Tibial nerve (tissue), 4 donors: ENCODE data around the gene PLEKHA6.

ENCODE experiments used
- CTCF ChIP-seq, 5 experiments: fragments of 200-600 bp in 3 of 5; fragments of 450-650 bp in 2 of 5; sonication (generic) in 3 of 5; IDR thresholded peaks; one replicate each; pipeline ENCODE4 v1.5.1; 2016 to 2019; ENCODE audit warnings: antibody characterized with exemption in 5 of 5, mild to moderate bottlenecking in 3 of 5, moderate library complexity in 2 of 5
- EP300 ChIP-seq, 2 donors: sonication (generic); formaldehyde crosslinking; IDR thresholded peaks; one replicate each; pipeline ENCODE4 v1.6.1; 2017; ENCODE audit warnings: antibody characterized with exemption in 2 of 2, mild to moderate bottlenecking in 1 of 2
- POLR2A ChIP-seq, 2 donors: fragments of 450-650 bp; IDR thresholded peaks; one replicate each; pipeline ENCODE4 v1.6.1; 2017; ENCODE audit warnings: antibody characterized with exemption in 2 of 2, mild to moderate bottlenecking in 2 of 2, moderate library complexity in 2 of 2

- TF ChIP-seq CTCF (IDR thresholded peaks at IDR 0.05) = no peak
- TF ChIP-seq EP300 (IDR thresholded peaks at IDR 0.05) = no peak
- TF ChIP-seq POLR2A (IDR thresholded peaks at IDR 0.05) = no peak
Observed at GRCh38 chr1:204169858-204170257, 189.9 kb downstream of the PLEKHA6 start.
